AG04449 (cell line): ENCODE data around the gene PTPN21.

Experiments used
- CTCF ChIA-PET: fragments of 350-600 bp; formaldehyde crosslinking; extraction: SDS; loops from one replicate; lab custom pipeline; 2021; ENCODE audit warnings: antibody characterized with exemption; lab: Yijun Ruan, JAX
- POLR2A ChIA-PET: fragments of 400-600, 350-600 bp; formaldehyde crosslinking; extraction: SDS; loops from one replicate; lab custom pipeline; 2020; ENCODE audit warnings: antibody characterized with exemption, inconsistent platforms; lab: Yijun Ruan, JAX
- DNase-seq: peaks from one replicate; pipeline ENCODE4 v3.0.0-alpha.2; 2010; ENCODE audit warnings: low read depth, low spot score
- H3K4me3 ChIP-seq: 2 replicates; pipeline ENCODE4 v1.5.1; 2011; ENCODE audit warnings: low read depth, mild to moderate bottlenecking, control low read depth, low read length
- TF ChIP-seq, protein P1 (sequence below): IDR thresholded peaks from one replicate; pipeline ENCODE4 v1.5.1; 2011; ENCODE audit warnings: mild to moderate bottlenecking, moderate library complexity, low read length, control low read depth, inconsistent platforms; ENCODE audit not compliant: insufficient read depth; ENCODE audit errors: missing control alignments

Gene PTPN21

DNA sequence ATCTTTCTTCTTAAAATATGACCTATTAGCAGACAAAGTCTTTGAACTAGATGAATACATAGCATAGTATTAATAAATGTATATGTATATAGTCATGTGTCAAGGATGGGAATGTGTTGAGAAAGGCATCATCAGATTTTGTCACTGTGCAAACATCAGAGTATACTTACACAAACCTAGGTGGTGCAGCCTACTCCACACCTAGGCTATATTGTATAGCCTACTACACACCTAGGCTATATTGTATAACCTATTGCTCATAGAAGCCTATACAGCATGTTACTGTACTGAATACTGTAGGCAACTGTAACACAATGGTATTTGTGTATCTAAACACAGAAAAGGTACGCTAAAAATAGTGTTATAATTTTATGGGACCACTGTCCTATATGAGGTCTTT, 47.6 kb downstream of the PTPN21 start:
- no peak overlapping the region for H3K4me3 ChIP-seq
- CTCF ChIA-PET = no interaction called here
- POLR2A ChIA-PET = no interaction called here
- no peak for DNase-seq
- TF ChIP-seq, protein P1, sequence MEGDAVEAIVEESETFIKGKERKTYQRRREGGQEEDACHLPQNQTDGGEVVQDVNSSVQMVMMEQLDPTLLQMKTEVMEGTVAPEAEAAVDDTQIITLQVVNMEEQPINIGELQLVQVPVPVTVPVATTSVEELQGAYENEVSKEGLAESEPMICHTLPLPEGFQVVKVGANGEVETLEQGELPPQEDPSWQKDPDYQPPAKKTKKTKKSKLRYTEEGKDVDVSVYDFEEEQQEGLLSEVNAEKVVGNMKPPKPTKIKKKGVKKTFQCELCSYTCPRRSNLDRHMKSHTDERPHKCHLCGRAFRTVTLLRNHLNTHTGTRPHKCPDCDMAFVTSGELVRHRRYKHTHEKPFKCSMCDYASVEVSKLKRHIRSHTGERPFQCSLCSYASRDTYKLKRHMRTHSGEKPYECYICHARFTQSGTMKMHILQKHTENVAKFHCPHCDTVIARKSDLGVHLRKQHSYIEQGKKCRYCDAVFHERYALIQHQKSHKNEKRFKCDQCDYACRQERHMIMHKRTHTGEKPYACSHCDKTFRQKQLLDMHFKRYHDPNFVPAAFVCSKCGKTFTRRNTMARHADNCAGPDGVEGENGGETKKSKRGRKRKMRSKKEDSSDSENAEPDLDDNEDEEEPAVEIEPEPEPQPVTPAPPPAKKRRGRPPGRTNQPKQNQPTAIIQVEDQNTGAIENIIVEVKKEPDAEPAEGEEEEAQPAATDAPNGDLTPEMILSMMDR = no peak

DNA sequence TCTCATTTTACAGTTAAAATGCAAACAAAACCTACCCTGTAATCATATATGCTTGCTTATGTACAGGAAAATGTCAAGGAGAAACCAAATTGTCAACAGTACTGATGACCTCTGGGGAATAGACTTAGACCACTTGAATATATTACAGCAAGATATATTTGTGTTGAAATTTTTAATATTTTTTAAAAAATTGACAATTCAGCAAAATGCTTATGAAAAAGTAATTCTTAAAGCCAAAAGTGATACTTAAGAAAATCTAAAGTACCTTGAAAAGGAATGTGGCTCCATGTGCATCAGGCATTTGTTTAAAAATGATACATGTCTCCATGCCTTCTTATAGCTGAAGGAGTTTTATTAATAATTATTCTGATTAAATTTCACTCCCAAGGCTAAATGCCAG, 49.2 kb downstream of the PTPN21 start:
- ChIA-PET CTCF (interaction anchor here (1.7 to 2.4 kb wide), 2 partner anchors 8 to 13 kb away, joined by 6 to 9 read pairs; no protein-coding TSS in a partner anchor), POLR2A (no interaction called here)
- no peak for DNase-seq
- TF ChIP-seq, protein P1 = no peak
- no peak overlapping the region for H3K4me3 ChIP-seq

DNA sequence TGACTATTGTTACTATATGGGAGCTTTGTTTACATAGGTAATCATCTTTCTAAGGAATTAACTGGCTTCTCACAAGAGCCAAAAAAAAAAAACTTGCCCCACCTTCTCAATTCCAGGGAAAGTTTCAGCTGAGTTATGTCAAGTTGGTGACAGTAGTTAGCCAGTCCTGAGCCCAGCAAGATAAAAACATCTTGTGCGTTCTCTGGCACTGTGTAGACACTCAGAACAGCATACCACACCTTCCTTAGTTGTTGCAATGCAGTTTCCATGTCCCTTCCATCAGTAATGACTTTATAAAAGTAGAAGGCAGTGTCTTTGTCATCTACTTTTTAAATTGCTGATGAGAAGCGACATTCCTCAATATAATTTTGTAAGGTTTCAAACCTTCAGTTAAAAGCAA, 50.2 kb downstream of the PTPN21 start:
- DNase-seq = no peak
- no peak overlapping the region for H3K4me3 ChIP-seq
- ChIA-PET CTCF (interaction anchor here (1.7 to 2.4 kb wide), 2 partner anchors 9 to 12 kb away, joined by 6 to 9 read pairs; no protein-coding TSS in a partner anchor), POLR2A (no interaction called here)
- TF ChIP-seq, protein P1 = no peak

- POLR2A ChIA-PET = no interaction called here
- no peak for DNase-seq
- CTCF ChIA-PET = interaction anchor here (1.2 to 3.9 kb wide), 4 partner anchors 10 to 12 kb away, joined by 3 to 25 read pairs (median 8); no protein-coding TSS in a partner anchor
- no peak overlapping the region for H3K4me3 ChIP-seq
- TF ChIP-seq, protein P1 = no peak
These were observed 50.9 kb downstream of the PTPN21 start for GRCh38 chr14:88503754-88504406.

- TF ChIP-seq, protein P1 = no peak
- DNase-seq = no peak
- no peak overlapping the region for H3K4me3 ChIP-seq
- POLR2A ChIA-PET = no interaction called here
- CTCF ChIA-PET = interaction anchor here (1.2 to 3.9 kb wide), 2 partner anchors 10 to 13 kb away, joined by 3 to 25 read pairs; no protein-coding TSS in a partner anchor
These were observed 52.1 kb downstream of the PTPN21 start for GRCh38 chr14:88502740-88503139.

GRCh38 chr14:88500611-88501010, 54.2 kb downstream of the PTPN21 start:
- TF ChIP-seq, protein P1 = no peak
- no peak for DNase-seq
- no peak overlapping the region for H3K4me3 ChIP-seq
- CTCF ChIA-PET = interaction anchor here (1.8 to 3.9 kb wide), 2 partner anchors 8 to 59 kb away, joined by 5 to 25 read pairs; no protein-coding TSS in a partner anchor
- POLR2A ChIA-PET = no interaction called here
